AG04450 (cell line): ENCODE results near the gene AQP6. TPM values are rescaled to one million over a fixed set of nuclear protein-coding genes. Genes with fewer than 3 reads are reported as not detected.

Source experiments
- CTCF ChIA-PET: fragments of 300-600, 350-600 bp; formaldehyde crosslinking; extraction: SDS; loops from one replicate; lab custom pipeline; 2022; ENCODE audit warnings: antibody characterized with exemption, inconsistent platforms; lab: Charles Lee
- POLR2A ChIA-PET: fragments of 350-600 bp; formaldehyde crosslinking; extraction: SDS; loops from one replicate; lab custom pipeline; 2021; ENCODE audit warnings: antibody characterized with exemption, inconsistent platforms; lab: Yijun Ruan, JAX
- DNase-seq: peaks from one replicate; pipeline ENCODE4 v3.0.0-alpha.2; 2011; ENCODE audit warnings: low read depth, low spot score
- H3K27ac ChIP-seq: one replicate; pipeline ENCODE4 v1.5.1; 2012; ENCODE audit warnings: low read depth, low read length, control low read depth
- H3K27me3 ChIP-seq: one replicate; pipeline ENCODE4 v1.6.0; 2012; ENCODE audit warnings: low read length; ENCODE audit not compliant: control insufficient read depth, insufficient read depth
- H3K4me3 ChIP-seq: 2 replicates; pipeline ENCODE4 v1.5.1; 2011; ENCODE audit warnings: mild to moderate bottlenecking, low read depth, low read length, control low read depth
- H3K9me3 ChIP-seq: 2 replicates; pipeline ENCODE4 v1.5.1; 2012; ENCODE audit warnings: low read length; ENCODE audit not compliant: control insufficient read depth, insufficient read depth
- polyA plus RNA-seq: library from polyadenylated mRNA; depleted of rRNA; stranded (reverse); fragments of >200 nt; gene quantifications from 2 replicates; pipeline ENCODE4 v1.2.3, GENCODE V29; 2011
- TF ChIP-seq, protein P1 (sequence below): IDR thresholded peaks from 2 replicates; pipeline ENCODE4 v1.5.1; 2011; ENCODE audit warnings: low read depth, low read length, control low read depth, inconsistent platforms

Gene AQP6
- polyA plus RNA-seq, 1 experiment: not detected

DNA sequence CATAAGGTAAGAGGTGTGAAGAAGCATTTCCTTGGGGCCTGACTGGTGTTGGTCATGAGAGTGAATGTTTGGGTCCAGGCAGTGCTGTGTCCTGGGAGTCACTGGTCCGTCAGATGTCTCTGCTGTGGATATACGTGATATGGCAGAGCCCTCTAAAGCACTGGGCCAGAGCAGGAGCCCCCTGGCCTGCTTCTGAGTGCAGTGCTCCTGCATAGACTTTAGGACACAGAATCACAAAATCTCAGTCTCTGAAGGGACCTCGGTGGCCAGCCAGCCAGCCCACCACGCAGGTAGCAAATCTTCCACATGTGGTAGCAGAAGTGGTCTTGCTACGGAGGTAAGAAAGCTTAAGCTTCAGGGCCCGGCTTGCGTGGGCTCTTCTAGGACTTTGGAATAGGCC is 40.7 kb upstream of the AQP6 start:
- TF ChIP-seq, protein P1, sequence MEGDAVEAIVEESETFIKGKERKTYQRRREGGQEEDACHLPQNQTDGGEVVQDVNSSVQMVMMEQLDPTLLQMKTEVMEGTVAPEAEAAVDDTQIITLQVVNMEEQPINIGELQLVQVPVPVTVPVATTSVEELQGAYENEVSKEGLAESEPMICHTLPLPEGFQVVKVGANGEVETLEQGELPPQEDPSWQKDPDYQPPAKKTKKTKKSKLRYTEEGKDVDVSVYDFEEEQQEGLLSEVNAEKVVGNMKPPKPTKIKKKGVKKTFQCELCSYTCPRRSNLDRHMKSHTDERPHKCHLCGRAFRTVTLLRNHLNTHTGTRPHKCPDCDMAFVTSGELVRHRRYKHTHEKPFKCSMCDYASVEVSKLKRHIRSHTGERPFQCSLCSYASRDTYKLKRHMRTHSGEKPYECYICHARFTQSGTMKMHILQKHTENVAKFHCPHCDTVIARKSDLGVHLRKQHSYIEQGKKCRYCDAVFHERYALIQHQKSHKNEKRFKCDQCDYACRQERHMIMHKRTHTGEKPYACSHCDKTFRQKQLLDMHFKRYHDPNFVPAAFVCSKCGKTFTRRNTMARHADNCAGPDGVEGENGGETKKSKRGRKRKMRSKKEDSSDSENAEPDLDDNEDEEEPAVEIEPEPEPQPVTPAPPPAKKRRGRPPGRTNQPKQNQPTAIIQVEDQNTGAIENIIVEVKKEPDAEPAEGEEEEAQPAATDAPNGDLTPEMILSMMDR: no peak
- no peak for DNase-seq
- CTCF ChIA-PET: interaction anchor here (0.6 to 4.5 kb wide), 4 partner anchors 11 to 93 kb away, joined by 4 to 48 read pairs (median 8); partner anchors contain the start of gene RACGAP1

DNA sequence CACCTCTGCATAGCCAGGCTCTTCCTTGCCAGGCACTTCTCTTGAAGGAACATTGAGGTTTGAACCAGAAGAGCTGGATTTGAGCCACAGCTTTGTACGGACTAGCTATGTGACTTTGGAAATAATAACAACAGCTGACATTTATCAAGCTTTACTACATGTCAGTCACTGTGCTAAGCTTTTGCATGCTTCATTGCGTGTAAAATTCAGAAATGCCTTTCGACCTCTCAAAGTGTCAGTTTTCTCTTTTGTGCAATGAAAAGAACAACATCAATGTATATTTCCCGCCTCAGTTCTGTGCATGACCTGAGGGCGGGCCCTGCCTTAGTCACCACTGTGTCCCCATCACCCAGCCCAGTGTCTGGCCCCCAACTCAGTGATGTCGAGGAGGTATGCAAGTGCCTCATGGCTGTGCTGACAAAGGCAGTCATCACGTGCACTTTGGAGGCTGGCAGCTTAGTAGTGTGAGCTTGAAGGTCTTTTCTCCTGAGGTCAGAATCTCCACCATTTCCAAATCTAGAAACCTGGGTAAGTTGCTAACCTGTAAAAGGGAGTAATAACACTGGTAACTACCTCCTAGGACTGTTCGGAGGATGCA is 40.1 kb upstream of the AQP6 start:
- DNase-seq: no peak

More for the DNA sequence above, 40.7 kb upstream of the AQP6 start:
- POLR2A ChIA-PET: interaction anchor here (0.6 kb wide), 2 partner anchors 71 to 106 kb away, joined by 3 to 9 read pairs; no protein-coding TSS in a partner anchor
- Histone ChIP-seq H3K27me3 (no peaks in the 10 kb centered on the region), H3K27ac (no peak overlapping the region), H3K4me3 (no peak overlapping the region), H3K9me3 (no peaks in the 10 kb centered on the region)

DNA sequence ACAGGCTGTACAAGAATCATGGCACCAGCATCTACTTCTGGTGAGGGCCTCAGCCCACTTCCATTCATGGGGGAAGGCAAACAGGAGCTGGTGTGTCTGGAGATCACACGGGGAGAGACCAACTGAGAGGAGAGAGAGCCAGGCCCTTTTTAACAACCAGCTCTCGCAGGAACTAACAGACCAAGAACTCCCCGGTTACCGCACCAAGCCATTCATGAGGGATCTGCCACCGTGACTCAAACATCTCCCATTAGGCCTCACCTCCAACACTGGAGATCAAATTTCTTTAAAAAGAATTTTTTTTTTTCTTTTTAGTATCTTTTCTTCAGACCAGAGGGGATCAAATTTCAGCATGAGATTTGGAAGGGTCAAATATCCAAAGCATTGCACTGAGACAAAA is 39.0 kb upstream of the AQP6 start:
- CTCF ChIA-PET: interaction anchor here (0.9 to 4.5 kb wide), 4 partner anchors 9 to 67 kb away, joined by 4 to 48 read pairs (median 6); no protein-coding TSS in a partner anchor
- TF ChIP-seq, protein P1: no peak
- Histone ChIP-seq H3K4me3 (no peak overlapping the region), H3K27ac (no peak overlapping the region), H3K9me3 (no peaks in the 10 kb centered on the region), H3K27me3 (no peaks in the 10 kb centered on the region)
- no peak for DNase-seq
- POLR2A ChIA-PET: no interaction called here

More for the DNA sequence above, 40.1 kb upstream of the AQP6 start:
- ChIA-PET CTCF (interaction anchor here (2.1 to 4.5 kb wide), 3 partner anchors 10 to 35 kb away, joined by 8 to 48 read pairs (median 9); no protein-coding TSS in a partner anchor), POLR2A (interaction anchor here (0.6 kb wide), 2 partner anchors 70 to 107 kb away, joined by 3 to 9 read pairs; no protein-coding TSS in a partner anchor)
- Histone ChIP-seq H3K4me3 (no peak overlapping the region), H3K27me3 (no peaks in the 10 kb centered on the region), H3K9me3 (no peaks in the 10 kb centered on the region), H3K27ac (no peak overlapping the region)
- TF ChIP-seq, protein P1: no peak

DNA sequence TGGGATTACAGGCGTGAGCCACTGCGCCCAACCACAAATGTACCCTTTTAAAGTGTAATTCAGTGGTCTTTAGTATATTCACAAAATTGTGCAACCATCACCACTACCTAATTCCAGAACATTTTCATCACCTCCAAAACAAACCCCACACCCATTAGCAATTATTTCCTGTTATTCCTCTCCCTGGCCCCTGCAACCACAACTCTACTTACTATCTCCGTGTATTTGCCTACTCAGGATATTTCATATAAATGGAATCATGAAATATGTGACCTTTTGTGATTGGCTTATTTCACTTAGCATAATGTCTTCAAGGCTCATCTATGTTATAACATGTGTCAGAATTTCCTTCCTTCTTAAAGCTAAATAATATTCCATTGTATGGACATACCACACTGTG is 38.2 kb upstream of the AQP6 start:
- Histone ChIP-seq H3K4me3 (no peak overlapping the region), H3K27me3 (no peaks in the 10 kb centered on the region), H3K27ac (no peak overlapping the region), H3K9me3 (no peaks in the 10 kb centered on the region)
- ChIA-PET POLR2A (no interaction called here), CTCF (interaction anchor here (0.9 to 4.5 kb wide), 2 partner anchors 11 to 32 kb away, joined by 4 to 48 read pairs; no protein-coding TSS in a partner anchor)
- TF ChIP-seq, protein P1: no peak
- no peak for DNase-seq

DNA sequence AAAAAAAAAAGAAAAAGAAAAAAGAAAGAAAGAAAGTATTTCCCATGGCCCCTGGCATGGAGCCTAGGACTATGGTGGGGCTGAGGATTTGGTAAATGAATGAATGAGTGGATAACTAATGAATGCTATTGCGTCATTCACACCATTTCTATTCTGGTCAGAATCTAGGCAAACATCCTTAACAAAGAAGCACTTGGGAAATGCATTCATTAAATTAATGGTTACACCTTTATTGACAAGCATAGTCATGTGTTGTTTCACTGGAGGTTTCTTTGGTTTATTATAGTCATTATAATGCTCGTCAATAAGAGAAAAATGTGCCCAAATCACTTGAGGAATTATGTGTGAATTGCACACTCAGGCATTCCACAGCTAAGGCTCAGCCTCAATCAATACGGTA is 35.8 kb upstream of the AQP6 start:
- CTCF ChIA-PET: interaction anchor here (2.8 kb wide), 1 partner anchor 9 kb away, joined by 30 read pairs; no protein-coding TSS in a partner anchor
- POLR2A ChIA-PET: interaction anchor here (0.8 kb wide), 1 partner anchor 196 kb away, joined by 3 read pairs; the partner anchor contains the start of gene TMBIM6
- TF ChIP-seq, protein P1: no peak
- DNase-seq: no peak
- Histone ChIP-seq H3K9me3 (no peaks in the 10 kb centered on the region), H3K4me3 (no peak overlapping the region), H3K27ac (no peak overlapping the region), H3K27me3 (no peaks in the 10 kb centered on the region)
